ENCODE results near the gene EMC9.

The EMC9 gene

DNA sequence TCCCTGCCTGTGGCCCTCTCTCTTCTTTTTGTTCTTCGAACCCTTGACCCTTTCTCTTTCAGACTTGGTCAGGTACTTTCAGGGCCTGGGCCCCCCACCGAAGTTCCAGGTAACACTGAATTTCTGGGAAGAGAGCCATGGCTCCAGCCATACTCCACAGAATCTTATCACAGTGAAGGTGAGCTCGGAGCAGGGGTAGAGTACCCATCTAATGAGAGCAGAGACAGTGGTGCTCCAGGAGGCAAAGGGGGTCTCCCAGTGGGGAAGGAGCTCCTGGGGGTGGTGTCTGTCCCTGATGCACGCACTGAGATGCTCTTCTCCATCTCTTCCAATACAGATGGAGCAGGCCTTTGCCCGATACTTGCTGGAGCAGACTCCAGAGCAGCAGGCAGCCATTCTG is 24.4 kb upstream of the EMC9 start:
- peaks cover 2% of the 10 kb centered on the region for H3K27me3 Mint-ChIP-seq (ENCODE audit: low read depth)
- H3K4me3 Mint-ChIP-seq = no peak overlapping the region
- H3K4me1 Mint-ChIP-seq (ENCODE audit: low read depth) = peaks cover 42% of the 10 kb centered on the region
- peaks cover 81% of the 10 kb centered on the region for H3K36me3 Mint-ChIP-seq (ENCODE audit: low read depth)
- no peak overlapping the region for H3K27ac Mint-ChIP-seq
- H3K9me3 Mint-ChIP-seq = no peaks in the 10 kb centered on the region
- DNase-seq (ENCODE audit: low spot score) = no peak

DNA sequence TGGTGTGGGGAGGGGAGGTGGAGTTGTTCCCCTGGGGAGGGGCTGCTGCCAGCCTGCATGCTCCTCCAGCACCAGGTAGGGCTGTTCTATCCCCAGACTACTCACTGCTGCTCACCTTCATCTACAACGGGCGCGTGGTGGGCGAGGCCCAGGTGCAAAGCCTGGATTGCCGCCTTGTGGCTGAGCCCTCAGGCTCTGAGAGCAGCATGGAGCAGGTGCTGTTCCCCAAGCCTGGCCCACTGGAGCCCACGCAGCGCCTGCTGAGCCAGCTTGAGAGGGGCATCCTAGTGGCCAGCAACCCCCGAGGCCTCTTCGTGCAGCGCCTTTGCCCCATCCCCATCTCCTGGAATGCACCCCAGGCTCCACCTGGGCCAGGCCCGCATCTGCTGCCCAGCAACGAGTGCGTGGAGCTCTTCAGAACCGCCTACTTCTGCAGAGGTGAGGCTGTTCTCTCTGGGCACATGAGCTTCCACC is 23.2 kb upstream of the EMC9 start:
- Mint-ChIP-seq H3K36me3 (ENCODE audit: low read depth) (peaks cover 85% of the 10 kb centered on the region), H3K4me3 (peak overlapping the region; percentile 40), H3K9me3 (no peaks in the 10 kb centered on the region), H3K27me3 (ENCODE audit: low read depth) (peaks cover 2% of the 10 kb centered on the region), H3K27ac (peak overlapping the region; percentile 45), H3K4me1 (ENCODE audit: low read depth) (peaks cover 47% of the 10 kb centered on the region)
- DNase-seq (ENCODE audit: low spot score) = no peak

DNA sequence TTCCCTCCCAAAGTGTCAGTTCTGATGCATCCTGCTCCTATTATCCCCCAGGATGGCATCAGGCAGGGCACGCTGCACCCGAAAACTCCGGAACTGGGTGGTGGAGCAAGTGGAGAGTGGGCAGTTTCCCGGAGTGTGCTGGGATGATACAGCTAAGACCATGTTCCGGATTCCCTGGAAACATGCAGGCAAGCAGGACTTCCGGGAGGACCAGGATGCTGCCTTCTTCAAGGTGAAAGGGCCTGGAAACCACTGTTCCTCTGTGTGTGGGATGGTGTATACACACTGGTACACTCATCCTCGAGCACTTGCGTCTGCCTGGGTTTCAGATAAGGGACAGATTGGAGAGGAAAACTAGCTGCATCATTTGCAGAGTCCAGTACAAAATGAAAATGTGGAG is 20.7 kb upstream of the EMC9 start:
- H3K9me3 Mint-ChIP-seq = no peaks in the 10 kb centered on the region
- H3K4me3 Mint-ChIP-seq = peak overlapping the region; percentile 98
- DNase-seq (ENCODE audit: low spot score) = peak; percentile 32
- peaks cover 39% of the 10 kb centered on the region for H3K4me1 Mint-ChIP-seq (ENCODE audit: low read depth)
- peaks cover 88% of the 10 kb centered on the region for H3K36me3 Mint-ChIP-seq (ENCODE audit: low read depth)
- peaks cover 2% of the 10 kb centered on the region for H3K27me3 Mint-ChIP-seq (ENCODE audit: low read depth)
- H3K27ac Mint-ChIP-seq = peak overlapping the region; percentile 99

DNA sequence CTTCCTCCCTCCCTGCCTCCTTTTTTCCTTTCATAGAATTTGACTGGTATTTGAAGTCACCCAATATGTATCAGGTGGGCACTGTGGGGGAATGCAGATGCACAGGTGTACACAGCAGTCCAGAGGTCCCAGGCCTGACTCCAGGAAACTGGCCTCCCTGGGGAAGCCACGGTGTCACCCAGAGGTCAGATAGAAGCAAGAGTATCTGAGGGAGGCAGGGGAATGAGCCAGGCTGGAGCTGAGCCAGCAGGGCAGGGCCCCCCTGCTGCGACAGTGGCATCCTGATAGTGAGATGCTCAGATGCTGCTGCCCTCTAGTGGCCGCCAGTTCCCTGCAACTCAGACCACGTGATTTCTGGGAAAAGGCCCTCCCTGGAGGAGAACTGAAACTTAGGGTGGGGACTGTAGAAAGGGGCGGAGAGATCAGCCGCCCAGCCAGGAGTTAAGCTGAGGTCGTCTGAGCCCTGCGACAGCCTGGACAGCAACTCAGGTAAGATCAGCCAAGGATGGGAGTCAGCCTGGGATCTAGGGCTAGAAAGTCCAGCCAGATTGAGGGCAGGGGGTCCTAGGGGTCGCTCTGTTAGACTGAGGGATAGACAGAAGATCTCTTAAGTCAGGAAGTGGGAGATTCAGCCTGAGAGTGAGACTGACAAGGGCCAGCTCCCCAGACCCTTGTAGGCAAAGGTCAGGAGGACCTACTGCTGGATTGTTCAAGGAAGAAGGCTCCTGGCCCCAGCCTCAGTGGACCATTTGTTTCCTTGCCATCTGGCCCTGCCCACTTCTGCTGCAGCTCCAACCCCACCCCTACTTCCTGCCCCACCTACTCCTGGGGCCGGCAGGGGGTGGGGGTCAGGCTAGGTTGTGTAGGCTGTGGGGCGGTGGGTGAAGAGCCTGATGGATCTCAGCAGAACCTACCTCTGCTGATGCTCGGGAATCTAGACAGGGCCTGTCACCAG is 19.7 kb upstream of the EMC9 start, which contains the start of gene IRF9:
Gene IRF9 (plus strand): TSS at position 416 of the 955 bp plus-strand sequence. CDS start 880 bp downstream, outside the sequence.
- H3K4me1 Mint-ChIP-seq (ENCODE audit: low read depth) = peaks cover 34% of the 10 kb centered on the region
- peaks cover 2% of the 10 kb centered on the region for H3K27me3 Mint-ChIP-seq (ENCODE audit: low read depth)
- H3K36me3 Mint-ChIP-seq (ENCODE audit: low read depth) = peaks cover 85% of the 10 kb centered on the region
- peak within 1 kb of the TSS; percentile 99 for H3K27ac Mint-ChIP-seq
- H3K9me3 Mint-ChIP-seq = no peaks in the 10 kb centered on the region
- H3K4me3 Mint-ChIP-seq = peak within 1 kb of the TSS; percentile 98
- peak; percentile 97 for DNase-seq (ENCODE audit: low spot score)

DNA sequence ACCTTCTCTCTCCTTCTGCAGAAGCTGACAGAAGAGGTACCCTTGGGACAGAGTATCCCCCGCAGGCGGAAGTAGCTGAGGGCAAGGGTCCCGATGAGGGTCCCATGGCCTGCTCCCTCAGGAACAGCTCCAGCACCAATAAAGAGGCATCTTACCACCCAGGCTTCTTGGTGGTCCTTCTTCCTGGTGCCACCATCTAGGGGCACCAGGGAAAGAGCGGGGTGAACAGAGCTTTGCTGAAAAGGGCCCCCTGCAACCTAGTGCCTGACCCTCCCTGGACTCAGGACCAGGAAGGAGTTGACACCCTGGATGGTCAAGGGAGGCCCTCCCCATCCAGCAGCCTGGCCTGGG is 19.1 kb upstream of the EMC9 start:
- Mint-ChIP-seq H3K27ac (peak overlapping the region; percentile 99), H3K4me3 (peak overlapping the region; percentile 98), H3K9me3 (no peaks in the 10 kb centered on the region), H3K27me3 (ENCODE audit: low read depth) (peaks cover 2% of the 10 kb centered on the region), H3K36me3 (ENCODE audit: low read depth) (peaks cover 84% of the 10 kb centered on the region), H3K4me1 (ENCODE audit: low read depth) (peaks cover 33% of the 10 kb centered on the region)
- no peak for DNase-seq (ENCODE audit: low spot score)

DNA sequence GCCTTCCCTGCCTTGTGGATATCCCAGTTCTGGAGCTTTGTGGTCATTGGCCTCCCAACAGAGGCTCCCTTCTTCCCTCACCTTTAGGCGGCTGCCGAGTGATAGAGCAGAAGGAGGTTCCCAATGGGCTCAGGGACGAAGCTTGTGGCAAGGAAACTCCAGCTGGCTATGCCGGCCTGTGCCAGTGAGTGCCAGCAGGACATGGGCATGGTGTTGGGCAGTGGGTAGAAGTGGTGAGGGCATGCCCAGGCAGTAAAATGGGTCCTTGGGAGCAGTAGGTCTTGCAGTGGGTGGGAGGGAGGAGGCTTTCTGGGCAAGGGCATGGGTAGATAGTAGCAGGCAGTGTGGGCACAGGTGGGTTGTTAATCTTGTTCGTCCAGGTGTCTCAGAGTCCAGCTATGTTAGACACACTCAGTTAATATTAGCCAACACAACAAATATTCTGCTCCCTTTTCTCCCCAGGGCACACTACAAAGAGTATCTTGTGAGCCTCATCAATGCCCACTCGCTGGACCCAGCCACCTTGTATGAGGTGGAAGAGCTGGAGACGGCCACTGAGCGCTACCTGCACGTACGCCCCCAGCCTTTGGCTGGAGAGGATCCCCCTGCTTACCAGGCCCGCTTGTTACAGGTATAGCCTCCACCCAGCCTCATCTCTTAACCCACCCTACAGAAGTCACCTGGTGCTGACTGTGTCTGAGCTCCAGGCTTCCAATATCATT is 18.5 kb upstream of the EMC9 start:
- H3K4me3 Mint-ChIP-seq = peak overlapping the region; percentile 98
- no peak for DNase-seq (ENCODE audit: low spot score)
- H3K36me3 Mint-ChIP-seq (ENCODE audit: low read depth) = peaks cover 83% of the 10 kb centered on the region

DNA sequence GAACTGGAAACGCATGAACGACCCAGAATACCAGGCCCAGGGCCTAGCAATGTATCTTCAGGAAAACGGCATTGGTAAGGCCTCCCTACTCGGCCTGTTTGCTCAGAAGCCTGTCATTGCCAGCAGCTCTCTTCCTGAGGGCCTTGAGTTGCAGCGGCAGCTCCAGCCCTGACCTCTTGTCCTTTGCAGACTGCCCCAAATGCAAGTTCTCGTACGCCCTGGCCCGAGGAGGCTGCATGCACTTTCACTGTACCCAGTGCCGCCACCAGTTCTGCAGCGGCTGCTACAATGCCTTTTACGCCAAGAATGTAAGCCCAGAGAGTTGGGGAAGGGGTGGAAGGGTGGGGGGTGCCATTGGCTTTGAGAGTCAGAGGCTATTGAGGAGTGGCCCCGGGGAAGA is 15.9 kb upstream of the EMC9 start:
- H3K4me1 Mint-ChIP-seq (ENCODE audit: low read depth) = peaks cover 19% of the 10 kb centered on the region
- no peak for DNase-seq (ENCODE audit: low spot score)
- peaks cover 72% of the 10 kb centered on the region for H3K36me3 Mint-ChIP-seq (ENCODE audit: low read depth)
- H3K4me3 Mint-ChIP-seq = no peak overlapping the region
- H3K27ac Mint-ChIP-seq = peak overlapping the region; percentile 68
- no peaks in the 10 kb centered on the region for H3K9me3 Mint-ChIP-seq
- H3K27me3 Mint-ChIP-seq (ENCODE audit: low read depth) = peaks cover 2% of the 10 kb centered on the region

More for the DNA sequence above, 18.5 kb upstream of the EMC9 start:
- Mint-ChIP-seq H3K9me3 (no peaks in the 10 kb centered on the region), H3K4me1 (ENCODE audit: low read depth) (peaks cover 33% of the 10 kb centered on the region), H3K27ac (peak overlapping the region; percentile 99), H3K27me3 (ENCODE audit: low read depth) (peaks cover 2% of the 10 kb centered on the region)

DNA sequence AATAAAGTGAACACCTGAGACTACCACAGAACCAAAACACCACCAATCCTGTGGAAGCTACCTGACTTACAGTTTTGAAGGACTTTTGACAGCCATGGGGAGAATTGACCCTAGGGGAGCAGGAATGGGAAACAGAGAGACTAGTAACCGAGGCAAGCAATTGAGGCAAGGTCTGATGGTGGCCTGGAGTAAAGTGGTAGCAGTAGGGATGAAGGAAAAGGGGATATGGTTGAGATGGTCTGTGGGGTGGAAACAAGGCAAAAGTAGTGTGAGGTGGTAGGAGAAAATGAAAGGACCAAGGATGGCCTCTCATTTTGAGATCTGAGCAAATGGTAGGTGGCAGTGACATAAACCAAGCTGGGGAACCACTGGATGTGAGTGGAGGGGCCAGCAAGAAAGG is 15.4 kb upstream of the EMC9 start:
- peaks cover 70% of the 10 kb centered on the region for H3K36me3 Mint-ChIP-seq (ENCODE audit: low read depth)
- peaks cover 15% of the 10 kb centered on the region for H3K4me1 Mint-ChIP-seq (ENCODE audit: low read depth)
- no peak for DNase-seq (ENCODE audit: low spot score)
- H3K9me3 Mint-ChIP-seq = no peaks in the 10 kb centered on the region
- no peak overlapping the region for H3K4me3 Mint-ChIP-seq
- H3K27me3 Mint-ChIP-seq (ENCODE audit: low read depth) = peaks cover 2% of the 10 kb centered on the region
- peak overlapping the region; percentile 47 for H3K27ac Mint-ChIP-seq

DNA sequence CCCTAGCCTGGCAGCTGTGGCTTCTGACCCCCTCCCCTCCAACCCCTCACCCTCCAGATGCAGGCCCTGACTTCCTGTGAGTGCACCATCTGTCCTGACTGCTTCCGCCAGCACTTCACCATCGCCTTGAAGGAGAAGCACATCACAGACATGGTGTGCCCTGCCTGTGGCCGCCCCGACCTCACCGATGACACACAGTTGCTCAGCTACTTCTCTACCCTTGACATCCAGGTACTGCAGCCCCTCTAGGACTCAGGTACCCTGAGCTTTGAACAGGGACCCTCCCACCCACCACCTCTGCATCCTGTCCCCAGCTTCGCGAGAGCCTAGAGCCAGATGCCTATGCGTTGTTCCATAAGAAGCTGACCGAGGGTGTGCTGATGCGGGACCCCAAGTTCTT is 13.7 kb upstream of the EMC9 start:
- no peak for DNase-seq (ENCODE audit: low spot score)
- Mint-ChIP-seq H3K4me3 (no peak overlapping the region), H3K27ac (peak overlapping the region; percentile 45), H3K9me3 (no peaks in the 10 kb centered on the region), H3K27me3 (ENCODE audit: low read depth) (no peaks in the 10 kb centered on the region), H3K4me1 (ENCODE audit: low read depth) (peaks cover 11% of the 10 kb centered on the region), H3K36me3 (ENCODE audit: low read depth) (peaks cover 68% of the 10 kb centered on the region)

DNA sequence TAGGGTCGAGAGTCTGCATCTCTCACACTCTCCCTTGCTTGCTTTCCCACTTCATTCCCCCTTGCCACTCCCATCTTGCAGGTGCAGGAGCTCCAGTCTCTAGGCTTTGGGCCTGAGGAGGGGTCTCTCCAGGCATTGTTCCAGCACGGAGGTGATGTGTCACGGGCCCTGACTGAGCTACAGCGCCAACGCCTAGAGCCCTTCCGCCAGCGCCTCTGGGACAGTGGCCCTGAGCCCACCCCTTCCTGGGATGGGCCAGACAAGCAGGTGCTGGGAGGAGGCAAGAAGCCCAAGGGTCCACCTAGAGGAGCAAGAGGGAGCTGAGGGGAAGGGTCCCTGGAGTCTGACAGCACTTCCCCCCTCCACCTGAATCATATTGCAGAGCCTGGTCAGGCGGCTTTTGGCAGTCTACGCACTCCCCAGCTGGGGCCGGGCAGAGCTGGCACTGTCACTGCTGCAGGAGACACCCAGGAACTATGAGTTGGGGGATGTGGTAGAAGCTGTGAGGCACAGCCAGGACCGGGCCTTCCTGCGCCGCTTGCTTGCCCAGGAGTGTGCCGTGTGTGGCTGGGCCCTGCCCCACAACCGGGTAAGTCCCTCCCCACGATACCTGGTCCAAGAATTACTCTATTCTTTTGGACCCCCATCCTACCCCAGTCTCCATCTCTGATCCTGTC is 10.2 kb upstream of the EMC9 start:
- no peak overlapping the region for H3K27ac Mint-ChIP-seq
- H3K4me1 Mint-ChIP-seq (ENCODE audit: low read depth) = peaks cover 24% of the 10 kb centered on the region

DNA sequence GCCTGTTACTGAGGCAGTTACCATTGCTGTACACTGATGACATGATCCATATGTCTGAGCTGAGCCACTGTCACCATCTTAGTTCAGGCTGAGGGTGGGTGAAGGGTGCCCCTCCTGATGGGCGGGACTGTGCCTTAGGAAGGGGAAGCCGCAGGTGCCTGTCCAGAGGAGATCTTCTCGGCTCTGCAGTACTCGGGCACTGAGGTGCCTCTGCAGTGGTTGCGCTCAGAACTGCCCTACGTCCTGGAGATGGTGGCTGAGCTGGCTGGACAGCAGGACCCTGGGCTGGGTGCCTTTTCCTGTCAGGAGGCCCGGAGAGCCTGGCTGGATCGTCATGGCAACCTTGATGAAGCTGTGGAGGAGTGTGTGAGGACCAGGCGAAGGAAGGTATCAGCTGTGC is 9.6 kb upstream of the EMC9 start:
- no peak overlapping the region for H3K4me3 Mint-ChIP-seq
- no peak overlapping the region for H3K27ac Mint-ChIP-seq
- H3K27me3 Mint-ChIP-seq (ENCODE audit: low read depth) = no peaks in the 10 kb centered on the region
- peaks cover 64% of the 10 kb centered on the region for H3K36me3 Mint-ChIP-seq (ENCODE audit: low read depth)
- peaks cover 24% of the 10 kb centered on the region for H3K4me1 Mint-ChIP-seq (ENCODE audit: low read depth)
- no peaks in the 10 kb centered on the region for H3K9me3 Mint-ChIP-seq
- DNase-seq (ENCODE audit: low spot score) = no peak

More for the DNA sequence above, 10.2 kb upstream of the EMC9 start:
- H3K4me3 Mint-ChIP-seq = no peak overlapping the region
- H3K9me3 Mint-ChIP-seq = no peaks in the 10 kb centered on the region
- DNase-seq (ENCODE audit: low spot score) = no peak
- H3K27me3 Mint-ChIP-seq (ENCODE audit: low read depth) = no peaks in the 10 kb centered on the region
- peaks cover 61% of the 10 kb centered on the region for H3K36me3 Mint-ChIP-seq (ENCODE audit: low read depth)

DNA sequence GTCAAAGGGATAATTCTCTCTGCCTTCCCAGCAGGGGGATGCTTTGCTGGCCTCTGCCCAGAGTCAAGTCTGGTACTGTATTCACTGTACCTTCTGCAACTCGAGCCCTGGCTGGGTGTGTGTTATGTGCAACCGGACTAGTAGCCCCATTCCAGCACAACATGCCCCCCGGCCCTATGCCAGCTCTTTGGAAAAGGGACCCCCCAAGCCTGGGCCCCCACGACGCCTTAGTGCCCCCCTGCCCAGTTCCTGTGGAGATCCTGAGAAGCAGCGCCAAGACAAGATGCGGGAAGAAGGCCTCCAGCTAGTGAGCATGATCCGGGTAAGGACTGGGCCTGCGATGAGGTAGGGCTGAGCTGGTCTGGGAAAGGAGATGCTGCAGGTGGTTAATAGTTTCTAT is 9.2 kb upstream of the EMC9 start:
- Mint-ChIP-seq H3K36me3 (ENCODE audit: low read depth) (peaks cover 64% of the 10 kb centered on the region), H3K9me3 (no peaks in the 10 kb centered on the region), H3K4me3 (peak overlapping the region; percentile 3), H3K27me3 (ENCODE audit: low read depth) (no peaks in the 10 kb centered on the region), H3K27ac (peak overlapping the region; percentile 34), H3K4me1 (ENCODE audit: low read depth) (peaks cover 26% of the 10 kb centered on the region)
- no peak for DNase-seq (ENCODE audit: low spot score)

DNA sequence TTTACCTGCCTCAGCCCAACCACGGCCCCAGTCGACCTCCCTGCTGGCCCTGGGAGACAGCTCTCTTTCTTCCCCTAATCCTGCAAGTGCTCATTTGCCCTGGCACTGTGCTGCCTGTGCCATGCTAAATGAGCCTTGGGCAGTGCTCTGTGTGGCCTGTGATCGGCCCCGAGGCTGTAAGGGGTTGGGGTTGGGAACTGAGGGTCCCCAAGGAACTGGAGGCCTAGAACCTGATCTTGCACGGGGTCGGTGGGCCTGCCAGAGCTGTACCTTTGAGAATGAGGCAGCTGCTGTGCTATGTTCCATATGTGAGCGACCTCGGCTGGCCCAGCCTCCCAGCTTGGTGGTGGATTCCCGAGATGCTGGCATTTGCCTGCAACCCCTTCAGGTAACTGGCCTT is 8.7 kb upstream of the EMC9 start:
- DNase-seq (ENCODE audit: low spot score) = no peak
- Mint-ChIP-seq H3K27ac (no peak overlapping the region), H3K4me1 (ENCODE audit: low read depth) (peaks cover 32% of the 10 kb centered on the region), H3K4me3 (no peak overlapping the region), H3K27me3 (ENCODE audit: low read depth) (no peaks in the 10 kb centered on the region), H3K9me3 (no peaks in the 10 kb centered on the region), H3K36me3 (ENCODE audit: low read depth) (peaks cover 64% of the 10 kb centered on the region)
